Pancreas (tissue), 10 donors: ENCODE data around the gene CCDC69. TPM values are rescaled to one million over a fixed set of nuclear protein-coding genes. Genes with fewer than 3 reads are reported as not detected.

Experiments used
- ATAC-seq, 4 donors: fragments of 200-7000 bp; cut with Tn5 transposase; one replicate each; pipeline versions ENCODE4 v1.8.0 to v1.9.1; 2020; ENCODE audit warnings: mild to moderate bottlenecking in 4 of 4, moderate library complexity in 4 of 4
- DNase-seq, 6 donors: peaks; one replicate each; pipeline ENCODE4 v3.0.0-alpha.2; 2020
- FAIRE-seq: peaks from 2 replicates; lab custom pipeline; 2012; peaks lifted over from hg19 to GRCh38; lab: Jason Lieb, UNC
- H3K27ac ChIP-seq, 4 donors: fragments of 200-600 bp; sonication (generic); 1 replicate in 3 of 4; 2 replicates in 1 of 4; pipeline versions ENCODE4 v1.5.0 to v1.8.0; 2020
- H3K27me3 ChIP-seq, 4 donors: fragments of 200-600 bp; one replicate each; pipeline ENCODE4 v1.8.0; 2021
- H3K36me3 ChIP-seq, 3 donors: fragments of 200-600 bp; sonication (generic) in 1 of 3; one replicate each; pipeline versions ENCODE4 v1.5.0 to v1.8.0; 2020 to 2021
- H3K4me1 ChIP-seq, 3 donors: fragments of 200-600 bp; one replicate each; pipeline ENCODE4 v1.8.0; 2021
- H3K4me3 ChIP-seq, 4 donors: fragments of 200-600 bp; sonication (generic) in 2 of 4; one replicate each; pipeline versions ENCODE4 v1.5.0 to v1.8.0; 2020 to 2021
- H3K9me3 ChIP-seq, 4 donors: fragments of 200-600 bp; one replicate each; pipeline ENCODE4 v1.8.0; 2021
- CTCF ChIP-seq, 4 donors: fragments of 200-600 bp; sonication (generic) in 3 of 4; IDR thresholded peaks; one replicate each; pipeline versions ENCODE4 v1.5.0 to v1.8.0; 2021; ENCODE audit warnings: antibody characterized with exemption in 4 of 4
- WGBS, 2 donors: extraction: QIAGEN DNeasy Blood & Tissue Kit; methylation state at CpG; one replicate each; pipeline ENCODE4 v1.1.7; 2013; 5-methylcytosine and 5-hydroxymethylcytosine counted together
- intact Hi-C, 3 donors: fragments of 100-400 bp; cut with DNase I; formaldehyde crosslinking; loops; one replicate each; pipeline versions ENCODE4 v1.11.1 to v1.14.2; 2022
- polyA plus RNA-seq, 2 donors: library from polyadenylated mRNA; stranded (reverse); fragments of 200-250 nt; gene quantifications; one replicate each; pipeline ENCODE4 v1.2.3, GENCODE V29; 2013
- total RNA-seq, 6 donors: library from RNA; stranded (reverse); fragmentation: NEBNext Ultra II Directional in 4 of 6; extraction: Animal tissue kit (Norgen Biotek cat#: 25700) in 4 of 6; gene quantifications; one replicate each; pipeline versions ENCODE4 v1.2.1 to v1.2.4, GENCODE V29; 2021 to 2023
- donor health status: healthy with polysubstance abuse.
- donor health status: DM: no; HTN: no; CAD: no; lungs with moderate emphysema.
- donor health status: DM: no; HTN: no; CAD: no.
- donor health status: control.
- donor health status: control.
- donor health status: Bipolar disorder and iron deficiency.
- donor health status: DM: yes; HTN: yes; CAD: no.
- donor health status: DM: no; HTN: no; CAD: no.
- donor health status: DM: no; HTN: no; CAD: no.
- donor health status: DM: yes; HTN: yes; CAD: no.

The CCDC69 gene
- total and polyA plus RNA-seq, 8 donors, result 8.1 to 29.4 (median 20.4) TPM

GRCh38 chr5:151221574-151221973 lies 2.3 kb downstream of the CCDC69 start:
- DNase-seq, result peak in 1 of 6 donors; percentile 41
- no peaks in the 10 kb centered on the region for H3K27me3 ChIP-seq
- H3K4me1 ChIP-seq, result peaks cover 4 to 24% (median 5%) of the 10 kb centered on the region in 3 donors
- no peaks in the 10 kb centered on the region for H3K36me3 ChIP-seq
- peak overlapping the region in 3 of 4 donors; percentile 59 to 86 (median 76) for H3K27ac ChIP-seq
- TF ChIP-seq CTCF (IDR thresholded peaks at IDR 0.05), result no peak
- ATAC-seq, result peak in 3 of 4 donors; percentile 24 to 37 (median 35)
- no peaks in the 10 kb centered on the region for H3K9me3 ChIP-seq
- intact Hi-C loops, result no loop called here
- H3K4me3 ChIP-seq, result peak overlapping the region in 2 of 4 donors; percentile 61 to 92
- 44 to 70% methylated on average over 3 of the region's 3 CpGs for WGBS, 2 donors
- no peak for FAIRE-seq

- intact Hi-C loops, result no loop called here
- no peak for TF ChIP-seq CTCF (IDR thresholded peaks at IDR 0.05)
- DNase-seq, result peak in 1 of 6 donors; percentile 25
These were observed 4.1 kb downstream of the CCDC69 start for GRCh38 chr5:151219789-151220188.

GRCh38 chr5:151219138-151219537 lies 4.8 kb downstream of the CCDC69 start:
- no peaks in the 10 kb centered on the region for H3K27me3 ChIP-seq
- DNase-seq (peak in 1 of 6 donors; percentile 15), FAIRE-seq (no peak), ATAC-seq (no peak)
- no peak overlapping the region for H3K27ac ChIP-seq
- peaks cover 4 to 28% (median 5%) of the 10 kb centered on the region in 3 donors for H3K4me1 ChIP-seq
- intact Hi-C loops, result no loop called here
- no peaks in the 10 kb centered on the region for H3K9me3 ChIP-seq
- WGBS, 2 donors, result 89 to 94% methylated on average over 9 of the region's 9 CpGs
- TF ChIP-seq CTCF (IDR thresholded peaks at IDR 0.05), result no peak
- H3K4me3 ChIP-seq, result no peak overlapping the region
- no peaks in the 10 kb centered on the region for H3K36me3 ChIP-seq

More at GRCh38 chr5:151219789-151220188, 4.1 kb downstream of the CCDC69 start:
- 77 to 78% methylated on average over 7 of the region's 7 CpGs for WGBS, 2 donors
- H3K27me3 ChIP-seq, result no peaks in the 10 kb centered on the region
- ATAC-seq, result no peak
- no peak for FAIRE-seq
- H3K36me3 ChIP-seq, result no peaks in the 10 kb centered on the region
- H3K27ac ChIP-seq, result no peak overlapping the region
- H3K9me3 ChIP-seq, result no peaks in the 10 kb centered on the region
- H3K4me1 ChIP-seq, result peaks cover 4 to 27% (median 5%) of the 10 kb centered on the region in 3 donors
- H3K4me3 ChIP-seq, result no peak overlapping the region

- intact Hi-C loops, result no loop called here
- no peaks in the 10 kb centered on the region for H3K36me3 ChIP-seq
- TF ChIP-seq CTCF (IDR thresholded peaks at IDR 0.05), result no peak
- no peaks in the 10 kb centered on the region for H3K27me3 ChIP-seq
- FAIRE-seq (no peak), DNase-seq (peak in 1 of 6 donors; percentile 25), ATAC-seq (no peak)
- WGBS, 2 donors, result 80 to 82% methylated on average over 6 of the region's 6 CpGs
- no peak overlapping the region for H3K27ac ChIP-seq
- no peaks in the 10 kb centered on the region for H3K9me3 ChIP-seq
- H3K4me3 ChIP-seq, result no peak overlapping the region
- H3K4me1 ChIP-seq, result peaks cover 4 to 30% (median 5%) of the 10 kb centered on the region in 3 donors
These were observed 5.7 kb downstream of the CCDC69 start for GRCh38 chr5:151218177-151218576.

- H3K27me3 ChIP-seq, result no peaks in the 10 kb centered on the region
- TF ChIP-seq CTCF (IDR thresholded peaks at IDR 0.05), result no peak
- DNase-seq (no peak), FAIRE-seq (no peak), ATAC-seq (no peak)
- H3K4me3 ChIP-seq, result no peak overlapping the region
- 72 to 74% methylated on average over 5 of the region's 5 CpGs for whole genome bisulfite sequencing, 2 donors
- peaks cover 2 to 23% (median 4%) of the 10 kb centered on the region in 3 donors for H3K4me1 ChIP-seq
- H3K36me3 ChIP-seq, result no peaks in the 10 kb centered on the region
- H3K9me3 ChIP-seq, result no peaks in the 10 kb centered on the region
- H3K27ac ChIP-seq, result no peak overlapping the region
- intact Hi-C loops, result no loop called here
These were observed 7.1 kb downstream of the CCDC69 start for GRCh38 chr5:151216781-151217180.
